Lung (tissue), 12 donors: ENCODE results near the gene MN1. TPM values are rescaled to one million over a fixed set of nuclear protein-coding genes. Genes with fewer than 3 reads are reported as not detected.
A peak's percentile ranks its signal among the peaks of the same experiment; 100 is the strongest.

Source experiments
- ATAC-seq: fragments of 200-7000 bp; cut with Tn5 transposase; one replicate; pipeline ENCODE4 v1.9.1; 2020; ENCODE audit warnings: moderate number of reproducible peaks; ENCODE audit not compliant: insufficient read depth, low FRiP score
- DNase-seq, 3 donors: peaks; one replicate each; pipeline ENCODE4 v3.0.0-alpha.2; 2013 to 2017
- H3K27ac ChIP-seq, 2 donors: one replicate each; pipeline ENCODE4 v1.5.1; 2013; ENCODE audit warnings: mild to moderate bottlenecking in 2 of 2, moderate library complexity in 2 of 2, control low read depth in 1 of 2, inconsistent platforms in 1 of 2, low read depth in 1 of 2, low read length in 1 of 2
- H3K27me3 ChIP-seq, 3 donors: one replicate each; pipeline ENCODE4 v1.5.1; 2013; ENCODE audit warnings: low read length in 2 of 3; ENCODE audit not compliant: control insufficient read depth in 3 of 3, insufficient read depth in 3 of 3
- H3K36me3 ChIP-seq, 4 donors: one replicate each; pipeline ENCODE4 v1.5.1; 2013; ENCODE audit warnings: low read length in 4 of 4, mild to moderate bottlenecking in 1 of 4, moderate library complexity in 1 of 4; ENCODE audit not compliant: control insufficient read depth in 4 of 4, insufficient read depth in 4 of 4
- H3K4me1 ChIP-seq, 5 donors: one replicate each; pipeline ENCODE4 v1.5.1; 2013; ENCODE audit warnings: low read length in 5 of 5, mild to moderate bottlenecking in 2 of 5, moderate library complexity in 1 of 5; ENCODE audit not compliant: control insufficient read depth in 5 of 5, insufficient read depth in 5 of 5
- H3K4me3 ChIP-seq: one replicate; pipeline ENCODE4 v1.5.1; 2013; ENCODE audit warnings: mild to moderate bottlenecking, control low read depth, moderate library complexity
- H3K9ac ChIP-seq, 2 donors: one replicate each; pipeline ENCODE4 v1.5.1; 2013; ENCODE audit warnings: low read length in 2 of 2, control low read depth in 1 of 2; ENCODE audit not compliant: insufficient read depth in 1 of 2
- H3K9me3 ChIP-seq, 4 donors: one replicate each; pipeline ENCODE4 v1.5.1; 2013; ENCODE audit warnings: low read length in 3 of 4, mild to moderate bottlenecking in 1 of 4, moderate library complexity in 1 of 4; ENCODE audit not compliant: control insufficient read depth in 4 of 4, insufficient read depth in 3 of 4
- CTCF ChIP-seq: IDR thresholded peaks from 2 replicates; pipeline ENCODE4 v1.5.1; 2012; ENCODE audit warnings: mild to moderate bottlenecking; ENCODE audit errors: control extremely low read depth, extremely low read depth
- WGBS, 2 donors: extraction: QIAGEN DNeasy Blood & Tissue Kit; methylation state at CpG; one replicate each; pipeline ENCODE4 v1.1.7; 2013; 5-methylcytosine and 5-hydroxymethylcytosine counted together
- polyA plus RNA-seq, 2 donors: library from polyadenylated mRNA; stranded (reverse); fragments of 200-250 nt; gene quantifications; one replicate each; pipeline ENCODE4 v1.2.1, GENCODE V29; 2013
- total RNA-seq, 2 donors: library from RNA; depleted of rRNA in 1 of 2; stranded (reverse); fragments of >200 nt in 1 of 2; gene quantifications; one replicate each; pipeline ENCODE4 v1.2.1, GENCODE V29; 2014 to 2021
- donor health status: control.
- donor health status: control.
- donor health status: Bipolar disorder and iron deficiency.
- donor health status: healthy.
- donor health status: DM: yes; HTN: yes; CAD: no.

The MN1 gene
- total and polyA plus RNA-seq, 4 donors = 2.4 to 6.5 (median 3.6) TPM

GRCh38 chr22:27719036-27719347, 82.6 kb downstream of the MN1 start:
- H3K27me3 ChIP-seq = peaks cover 0 to 3% (median 0%) of the 10 kb centered on the region in 3 donors
- peaks cover 0 to 6% (median 0%) of the 10 kb centered on the region in 4 donors for H3K9me3 ChIP-seq
- H3K27ac ChIP-seq = peak overlapping the region in 1 of 2 donors; percentile 2
- H3K9ac ChIP-seq = no peak overlapping the region
- no peaks in the 10 kb centered on the region for H3K36me3 ChIP-seq
- H3K4me1 ChIP-seq = peaks cover 0 to 12% (median 7%) of the 10 kb centered on the region in 5 donors
- ATAC-seq (no peak), DNase-seq (no peak)
- TF ChIP-seq CTCF = no peak
- 53 to 83% methylated on average over 3 of the region's 3 CpGs for WGBS, 2 donors
- H3K4me3 ChIP-seq = no peak overlapping the region

DNA sequence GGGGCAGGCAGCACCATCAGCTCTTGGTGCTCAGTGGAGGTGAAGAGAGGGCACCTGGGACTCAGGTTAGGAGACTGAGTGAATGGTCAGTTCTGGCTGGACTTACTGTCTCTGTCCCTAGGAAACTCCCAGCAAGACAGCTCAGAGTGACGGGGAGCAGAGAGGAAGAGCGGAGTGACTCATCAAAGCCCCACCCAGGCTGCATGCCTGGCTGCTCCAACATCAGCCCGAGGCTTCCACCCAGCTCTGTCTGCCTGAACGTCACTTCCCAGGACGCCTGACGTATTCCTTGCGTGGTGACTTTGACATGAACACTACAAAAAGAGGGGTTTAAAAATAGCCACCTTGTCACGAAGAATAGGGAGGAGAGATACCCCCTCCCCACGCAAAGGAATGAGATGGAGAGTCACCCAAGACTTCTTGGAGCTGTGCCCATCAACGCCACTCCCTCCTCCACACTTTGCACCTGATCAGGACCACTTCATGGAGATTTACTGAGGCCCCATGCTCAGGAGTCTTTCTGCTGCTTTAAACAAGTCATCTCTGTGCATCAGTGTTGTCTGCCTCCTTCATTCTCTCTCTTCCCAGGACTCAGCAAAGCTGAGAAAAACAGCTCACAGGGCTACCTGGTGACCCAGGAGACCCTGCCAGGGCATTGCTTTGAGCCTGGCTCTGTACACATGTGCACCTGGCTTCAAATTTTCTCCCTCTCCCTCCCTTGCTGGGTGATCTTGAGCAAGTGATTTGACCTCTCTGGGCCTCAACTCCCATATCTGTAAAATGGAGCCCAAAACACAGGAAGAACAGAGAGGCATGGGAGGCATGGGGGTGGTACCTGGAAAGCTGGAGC, 83.1 kb downstream of the MN1 start:
- no peak overlapping the region for H3K9ac ChIP-seq
- H3K27ac ChIP-seq = peak overlapping the region; percentile 52 to 86
- WGBS, 2 donors = 29 to 49% methylated on average over 10 of the region's 10 CpGs
- peaks cover 0 to 12% (median 7%) of the 10 kb centered on the region in 5 donors for H3K4me1 ChIP-seq
- TF ChIP-seq CTCF = no peak
- no peak overlapping the region for H3K4me3 ChIP-seq
- ATAC-seq (peak; percentile 66), DNase-seq (peak in 1 of 3 donors; percentile 48)
- peaks cover 0 to 6% (median 0%) of the 10 kb centered on the region in 4 donors for H3K9me3 ChIP-seq
- H3K27me3 ChIP-seq = peaks cover 0 to 3% (median 0%) of the 10 kb centered on the region in 3 donors
- no peaks in the 10 kb centered on the region for H3K36me3 ChIP-seq

GRCh38 chr22:27717094-27717493, 84.5 kb downstream of the MN1 start:
- ATAC-seq = no peak
- H3K4me1 ChIP-seq = peaks cover 0 to 12% (median 7%) of the 10 kb centered on the region in 5 donors
- H3K27me3 ChIP-seq = peaks cover 0 to 3% (median 0%) of the 10 kb centered on the region in 3 donors
- no peak for TF ChIP-seq CTCF
- peak overlapping the region in 1 of 2 donors; percentile 86 for H3K27ac ChIP-seq
- peaks cover 0 to 6% (median 0%) of the 10 kb centered on the region in 4 donors for H3K9me3 ChIP-seq
- DNase-seq = no peak
- no peaks in the 10 kb centered on the region for H3K36me3 ChIP-seq
- H3K9ac ChIP-seq = no peak overlapping the region
- no peak overlapping the region for H3K4me3 ChIP-seq
- 77 to 90% methylated on average over 9 of the region's 9 CpGs for WGBS, 2 donors
